Myocyte (in vitro differentiated cells): ENCODE measurements around the gene CDKN1C. TPM values are rescaled to one million over a fixed set of nuclear protein-coding genes. Genes with fewer than 3 reads are reported as not detected.

Experiments used
- DNase-seq: peaks from one replicate; pipeline ENCODE4 v3.0.0-alpha.2; 2012; ENCODE audit warnings: low read depth
- total RNA-seq: library from RNA; depleted of rRNA; stranded (reverse); fragments of >200 nt; gene quantifications from 2 replicates; pipeline ENCODE4 v1.2.3, GENCODE V29; 2014

The CDKN1C gene
- total RNA-seq, 1 donor from 2014 or later: 274 TPM

GRCh38 chr11:2870460-2870859 lies 15.1 kb downstream of the CDKN1C start:
- DNase-seq: no peak

DNA sequence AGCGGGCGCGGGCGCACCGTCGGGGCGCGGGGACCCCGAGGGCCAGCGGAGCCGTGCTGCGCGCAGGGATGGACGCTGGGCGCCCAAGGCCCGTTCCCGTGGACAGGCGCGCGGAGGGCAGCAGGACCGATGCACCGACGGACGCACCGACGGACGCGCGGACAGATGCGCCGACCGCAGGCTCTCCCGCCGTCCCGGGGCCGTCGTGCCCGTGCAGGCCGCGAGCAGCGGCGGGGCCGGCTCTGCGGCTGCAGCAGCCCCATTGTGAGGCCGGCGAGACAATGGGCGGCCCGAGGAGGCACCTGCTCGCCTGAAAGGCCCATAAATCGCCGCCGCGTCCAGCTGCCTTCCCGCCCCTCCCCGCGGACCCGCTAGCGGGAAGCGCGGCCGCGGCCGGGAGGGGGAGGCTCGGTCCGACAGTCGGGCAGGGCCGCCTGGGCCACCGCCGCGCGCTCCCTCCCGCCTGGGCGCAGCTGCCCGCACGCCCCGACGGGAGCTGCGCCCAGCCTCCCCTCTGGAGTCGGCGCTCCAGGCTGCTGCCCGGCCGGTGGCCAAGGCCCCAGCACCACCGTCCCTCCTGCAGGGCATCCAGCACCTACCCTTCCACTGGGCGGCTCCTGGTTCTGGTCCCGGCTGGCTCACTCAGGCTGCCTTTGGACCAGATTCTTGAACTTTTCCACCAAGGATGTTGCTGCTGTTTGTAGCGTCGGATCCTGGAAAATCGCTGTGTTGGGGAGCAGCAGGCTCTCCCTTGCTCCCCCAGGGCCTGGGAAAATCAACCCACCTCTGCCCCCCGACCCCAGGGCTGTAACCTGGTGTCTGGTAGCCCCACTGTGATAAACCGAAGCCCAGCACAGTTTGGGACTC lies 15.8 kb downstream of the CDKN1C start:
- no peak for DNase-seq

- DNase-seq: no peak
These were observed 16.4 kb downstream of the CDKN1C start for GRCh38 chr11:2869134-2869526.

- DNase-seq: no peak
These were observed 17.0 kb downstream of the CDKN1C start for GRCh38 chr11:2868506-2869133.

DNA sequence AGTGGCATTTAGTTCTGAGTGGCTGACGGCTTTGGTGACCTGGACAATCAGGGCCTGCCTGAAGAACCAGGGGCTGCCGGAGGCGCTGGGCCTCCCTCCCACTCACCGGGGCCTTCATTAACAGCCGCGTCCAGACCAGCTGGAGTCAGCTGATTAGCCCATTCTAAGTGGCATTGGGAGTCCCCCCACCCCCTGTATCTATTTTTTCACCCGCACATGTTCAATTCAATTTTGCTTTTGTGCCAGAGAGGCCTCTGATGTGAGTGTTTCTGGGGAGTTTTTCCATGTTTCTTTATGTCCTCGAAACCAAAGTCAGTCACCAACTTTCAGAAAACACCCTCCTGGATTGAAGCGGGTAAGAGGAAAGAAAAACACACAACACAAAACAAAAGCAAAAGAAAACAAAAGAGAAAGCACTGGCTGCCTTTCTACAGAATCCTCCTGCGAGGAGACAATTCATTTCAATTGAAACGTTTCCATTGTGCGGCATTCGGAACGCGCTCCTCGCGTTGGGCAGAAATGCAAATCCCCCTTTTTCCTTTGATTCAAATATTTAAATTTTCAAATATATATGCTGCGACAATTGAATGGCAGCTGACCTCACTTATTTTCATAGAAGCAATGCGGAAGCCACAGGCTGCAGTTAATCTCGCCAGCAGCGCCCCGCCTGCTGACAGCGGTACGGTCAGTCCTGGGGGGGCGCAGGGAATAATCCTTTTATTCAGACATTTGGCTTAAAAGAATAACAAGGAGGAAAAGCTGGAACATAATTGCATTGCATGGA lies 17.7 kb downstream of the CDKN1C start:
- no peak for DNase-seq

GRCh38 chr11:2867142-2867541 lies 18.4 kb downstream of the CDKN1C start:
- DNase-seq: no peak

GRCh38 chr11:2865922-2866577 lies 19.5 kb downstream of the CDKN1C start:
- no peak for DNase-seq

GRCh38 chr11:2864901-2865300 lies 20.7 kb downstream of the CDKN1C start:
- no peak for DNase-seq

DNA sequence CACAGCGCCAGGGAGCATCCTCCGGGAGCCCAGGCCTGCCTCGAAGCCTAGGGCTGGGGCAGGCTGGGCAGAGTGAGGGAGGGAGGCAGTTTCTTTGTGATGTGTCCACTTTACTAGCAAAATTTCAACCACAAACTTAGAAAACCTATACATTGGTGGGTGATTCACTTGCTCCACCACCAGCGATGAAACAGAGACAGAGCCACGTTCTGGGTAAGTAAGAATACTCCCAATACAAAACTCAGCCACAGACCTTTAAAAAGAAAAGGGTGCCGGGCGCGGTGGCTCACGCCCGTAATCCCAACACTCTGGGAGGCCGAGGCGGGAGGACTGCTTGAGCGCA lies 22.3 kb downstream of the CDKN1C start:
- DNase-seq: no peak

DNA sequence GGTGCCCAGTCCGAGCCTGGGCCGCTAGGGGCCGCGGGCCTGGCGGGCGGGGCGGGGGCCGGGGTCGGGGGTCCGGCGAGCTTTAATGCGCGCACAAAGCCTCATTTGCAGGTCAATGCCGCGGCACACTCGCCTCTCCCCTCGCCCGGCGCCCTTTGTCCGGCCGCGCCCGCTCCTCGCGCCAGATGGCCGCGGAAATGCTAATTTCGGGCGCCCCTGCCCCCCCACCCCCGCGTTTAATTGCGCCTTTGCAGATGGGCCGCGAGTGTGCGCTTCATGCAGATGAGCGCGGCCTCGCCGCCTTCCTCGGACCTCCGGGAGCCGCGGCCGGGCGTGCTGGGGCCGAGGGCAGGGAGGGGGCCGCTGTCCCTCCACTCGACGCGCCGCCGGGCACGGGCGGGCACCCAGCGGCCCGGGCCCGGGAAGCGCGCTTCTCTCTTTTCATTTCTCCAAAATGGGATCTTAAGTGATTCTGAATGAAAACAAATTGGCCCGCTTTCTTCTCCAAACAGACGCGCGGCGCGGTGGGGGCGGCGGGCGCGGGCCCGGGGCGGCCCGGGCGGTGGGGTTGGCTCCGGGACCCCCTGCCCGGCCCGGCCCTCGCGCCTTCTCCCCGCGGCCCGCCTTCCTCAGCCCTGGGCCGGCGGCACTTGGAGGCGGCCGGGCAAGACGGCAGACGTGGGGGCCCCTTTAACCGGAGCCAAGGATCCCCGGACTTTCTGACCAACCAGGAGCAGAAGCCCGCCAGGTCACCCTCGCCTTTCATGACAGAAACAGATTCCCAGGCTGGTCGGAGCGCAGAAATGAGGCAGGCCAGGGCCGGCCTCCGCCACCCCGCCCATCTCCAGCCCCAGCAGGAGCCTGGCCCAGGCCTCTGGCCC lies 22.9 kb downstream of the CDKN1C start:
- DNase-seq: no peak

- DNase-seq: peak; percentile 24
These were observed 24.9 kb downstream of the CDKN1C start for GRCh38 chr11:2860636-2861035.

GRCh38 chr11:2859699-2860037 lies 25.9 kb downstream of the CDKN1C start:
- DNase-seq: no peak

- DNase-seq: no peak
These were observed 26.4 kb downstream of the CDKN1C start for GRCh38 chr11:2858995-2859698.

DNA sequence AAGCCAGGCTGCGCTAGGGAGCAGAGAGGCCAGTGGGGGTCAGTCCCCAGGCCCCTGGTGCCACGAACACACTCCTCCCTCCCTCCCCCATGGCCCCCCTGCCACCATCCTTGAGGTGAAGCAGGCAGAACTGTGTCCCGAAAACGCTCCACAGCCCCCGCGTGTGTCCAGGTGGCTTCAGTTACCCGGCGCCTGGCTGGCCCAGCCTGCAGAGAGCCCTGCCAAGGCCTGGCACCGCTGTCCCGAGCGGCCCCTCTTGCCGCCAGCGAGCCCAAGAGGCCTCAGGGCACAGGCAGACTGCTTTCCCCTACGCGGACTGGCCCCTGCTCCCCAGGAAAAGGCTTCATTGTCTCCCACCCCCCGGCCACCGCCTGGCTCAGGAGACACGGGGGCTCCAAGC lies 27.7 kb downstream of the CDKN1C start:
- no peak for DNase-seq

- DNase-seq: no peak
These were observed 28.3 kb downstream of the CDKN1C start for GRCh38 chr11:2857276-2857675.

DNA sequence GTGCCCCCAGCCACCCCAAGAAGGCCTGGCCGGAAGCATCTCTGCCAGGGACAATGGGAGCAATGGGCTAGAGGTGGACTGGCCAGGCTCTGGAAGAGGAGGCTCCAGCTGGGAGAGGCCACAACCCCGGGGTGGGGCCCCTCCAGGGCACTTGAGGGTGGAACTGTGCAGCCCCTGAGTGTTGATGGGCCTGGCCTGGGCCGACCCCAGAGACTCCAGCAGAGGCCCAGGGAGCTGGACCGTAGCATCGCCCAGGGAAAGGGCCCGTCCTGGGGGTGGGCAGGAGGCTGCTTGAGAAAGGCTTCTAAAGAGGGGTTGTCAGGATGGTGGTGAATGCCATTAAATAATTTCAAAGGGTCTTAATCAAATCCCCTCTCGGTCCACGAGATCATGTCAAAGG lies 30.4 kb downstream of the CDKN1C start:
- DNase-seq: no peak

GRCh38 chr11:2853997-2854560 lies 31.5 kb downstream of the CDKN1C start:
- no peak for DNase-seq

- DNase-seq: no peak
These were observed 32.2 kb downstream of the CDKN1C start for GRCh38 chr11:2853401-2853800.

GRCh38 chr11:2849994-2850770 lies 35.4 kb downstream of the CDKN1C start:
- DNase-seq: no peak
